NCI-H524 (cell line): ENCODE measurements around the gene ISOC1.

Source experiments
- DNase-seq, 2 experiments: peaks; one replicate each; lab custom pipeline; 2025; lab: John Stamatoyannopoulos, UW

Gene ISOC1

DNA sequence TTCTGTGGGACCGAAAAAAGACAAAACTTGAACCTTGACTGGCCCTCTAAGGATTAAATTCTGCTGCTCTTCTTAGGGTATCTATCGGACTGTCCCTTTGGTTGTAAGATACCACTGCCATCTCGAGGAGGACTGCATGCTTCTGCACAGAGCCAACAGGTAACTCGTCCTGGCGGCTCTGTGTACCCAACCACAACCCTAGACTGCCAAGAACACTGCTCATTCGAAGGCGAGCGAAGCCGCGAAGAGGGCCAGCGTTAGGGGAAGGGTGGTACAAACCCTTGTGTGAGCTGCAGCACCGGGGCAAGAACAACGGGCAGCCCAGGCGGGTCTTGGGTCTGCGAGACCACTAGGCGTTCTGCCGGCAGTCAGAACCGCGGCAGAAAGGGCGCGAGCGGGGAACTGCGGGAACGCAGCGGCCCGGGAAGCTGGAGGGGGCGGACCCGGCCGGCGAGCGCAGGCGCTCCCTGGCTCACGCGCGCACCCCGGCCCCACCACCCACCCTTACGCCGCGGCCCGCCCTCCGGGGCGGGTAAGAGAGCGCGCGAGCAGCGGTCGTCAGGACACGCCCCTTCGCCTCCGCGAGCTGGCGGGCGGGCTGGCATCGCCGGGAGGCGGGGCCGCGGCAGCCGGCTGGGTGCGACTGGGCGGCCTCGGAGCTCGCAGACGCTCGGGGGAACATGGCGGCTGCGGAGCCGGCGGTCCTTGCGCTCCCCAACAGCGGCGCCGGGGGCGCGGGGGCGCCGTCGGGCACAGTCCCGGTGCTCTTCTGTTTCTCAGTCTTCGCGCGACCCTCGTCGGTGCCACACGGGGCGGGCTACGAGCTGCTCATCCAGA, at the start of gene ISOC1:
Gene ISOC1, plus strand, starts transcription at position 663 of the 837 bp plus-strand sequence. Its CDS starts 18 bp downstream, at position 681.
- peak; percentile 56 to 87 for DNase-seq

DNA sequence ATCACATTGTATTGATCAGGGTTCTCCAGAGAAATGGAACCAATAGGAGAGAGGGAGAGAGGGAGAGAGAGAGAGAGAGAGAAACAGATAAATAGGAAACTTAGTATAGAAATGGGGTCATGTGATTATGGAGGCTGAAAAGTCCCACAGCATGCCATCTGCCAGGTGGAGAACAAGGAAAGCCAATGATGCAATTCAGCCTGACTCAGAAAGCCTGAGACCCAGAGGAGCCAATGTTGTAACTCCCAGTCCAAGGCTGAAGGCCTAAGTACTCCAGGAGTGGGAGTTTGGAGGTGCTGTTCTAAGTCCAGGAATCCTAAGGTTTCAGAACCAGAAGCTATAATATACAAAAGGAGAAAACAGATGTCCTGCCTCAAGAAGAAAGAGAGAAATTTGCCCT, 48.4 kb upstream of the ISOC1 start:
- no peak for DNase-seq

DNA sequence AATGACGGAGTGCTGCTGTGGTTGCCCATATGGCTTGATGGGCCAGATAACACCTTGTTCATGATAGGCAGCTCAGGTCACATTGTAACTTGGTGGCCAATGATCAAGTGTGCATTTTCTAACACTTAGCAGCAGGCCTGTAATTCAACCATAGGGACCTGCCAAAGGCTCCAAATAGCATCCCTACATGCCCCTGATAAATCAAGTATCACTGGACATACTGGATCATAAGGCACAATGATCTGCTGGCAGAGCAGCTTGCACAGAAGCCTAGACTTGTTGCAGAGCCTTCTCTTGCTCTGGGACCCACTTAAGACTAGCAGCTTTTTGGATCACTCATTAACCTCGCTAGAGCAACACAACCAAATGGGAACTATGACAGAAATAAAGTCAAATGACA, 46.0 kb upstream of the ISOC1 start:
- no peak for DNase-seq

DNA sequence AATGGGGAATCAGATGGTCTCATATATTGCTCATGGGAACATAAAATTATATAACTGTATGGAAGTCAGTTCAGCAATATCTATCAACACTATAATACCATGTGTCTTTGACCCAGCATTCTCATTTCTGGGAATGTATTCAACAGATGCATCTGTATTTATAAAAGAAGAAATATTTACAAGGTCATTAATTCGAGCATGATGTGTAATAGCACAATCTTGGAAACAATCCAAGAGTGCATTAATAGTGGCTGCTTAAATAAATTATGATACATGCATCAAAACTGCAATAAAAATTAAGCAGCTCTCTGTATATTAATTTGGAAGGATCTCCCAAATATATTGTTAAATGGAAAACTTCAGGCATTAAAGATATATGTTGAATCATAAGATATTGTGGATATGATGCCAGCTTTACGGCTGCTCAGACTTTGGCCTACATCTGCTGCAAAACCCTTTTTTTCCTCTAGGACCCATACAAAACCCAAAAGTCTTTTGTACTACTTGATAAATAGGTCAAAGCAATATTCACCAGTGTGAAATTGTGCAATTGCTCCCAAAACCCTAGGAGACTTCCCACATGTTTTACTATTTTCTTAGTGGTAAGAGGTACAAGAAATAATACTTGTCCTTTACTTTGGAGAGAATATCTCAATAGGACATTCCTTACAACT, 45.3 kb upstream of the ISOC1 start:
- no peak for DNase-seq

DNA sequence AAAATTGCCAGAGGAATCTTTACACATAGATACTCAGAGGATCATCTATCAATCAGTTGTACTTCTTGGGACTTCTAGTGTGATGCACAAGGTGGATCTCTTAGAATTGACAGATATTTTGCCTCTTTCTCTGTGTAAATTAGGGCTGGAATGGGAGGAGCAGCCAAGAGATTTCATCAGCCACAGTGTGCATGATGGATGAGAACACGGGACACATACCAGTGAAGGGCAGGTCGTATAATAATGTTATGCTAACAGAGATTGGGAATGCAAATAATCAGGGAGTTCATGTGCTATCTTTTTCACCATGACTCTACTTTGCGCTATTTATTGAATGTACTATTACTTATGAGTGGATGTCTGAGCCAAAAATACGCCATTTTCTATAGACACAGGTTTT, 43.3 kb upstream of the ISOC1 start:
- DNase-seq = no peak

DNA sequence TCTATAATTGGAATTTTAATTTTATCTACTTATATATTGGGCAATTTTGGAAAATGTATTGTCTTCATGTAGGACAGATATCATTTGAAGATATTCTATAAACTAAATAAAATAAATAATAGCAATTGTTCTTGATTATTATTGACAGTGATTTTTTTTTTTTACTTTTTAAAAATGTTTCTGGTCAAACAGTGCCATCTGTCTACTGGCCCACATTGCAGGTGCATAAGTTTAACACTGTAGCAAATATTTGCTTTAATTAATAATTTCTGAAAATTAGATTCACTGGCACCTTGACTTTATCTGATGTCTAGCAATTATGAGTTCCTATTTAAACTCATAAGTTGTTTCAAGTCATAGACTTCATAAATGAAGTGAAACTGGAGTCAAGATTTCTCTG, 41.1 kb upstream of the ISOC1 start:
- no peak for DNase-seq

DNA sequence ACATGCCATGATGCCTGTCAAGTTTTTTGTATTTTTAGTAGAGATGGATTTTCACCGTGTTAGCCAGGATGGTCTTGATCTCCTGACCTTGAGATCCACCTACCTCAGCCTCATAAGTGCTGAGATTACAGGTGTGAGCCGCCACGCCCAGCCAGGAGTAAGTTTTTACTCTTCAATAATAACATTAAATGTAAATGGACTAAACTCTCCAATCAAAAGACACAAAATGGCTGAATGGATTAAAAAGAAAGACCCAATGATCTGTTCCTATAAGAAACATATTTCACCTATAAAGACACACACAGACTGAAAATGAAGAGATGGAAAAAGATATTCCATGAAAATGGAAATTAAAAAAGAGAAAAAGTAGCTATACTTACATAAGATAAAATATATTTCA, 37.2 kb upstream of the ISOC1 start:
- DNase-seq = no peak

DNA sequence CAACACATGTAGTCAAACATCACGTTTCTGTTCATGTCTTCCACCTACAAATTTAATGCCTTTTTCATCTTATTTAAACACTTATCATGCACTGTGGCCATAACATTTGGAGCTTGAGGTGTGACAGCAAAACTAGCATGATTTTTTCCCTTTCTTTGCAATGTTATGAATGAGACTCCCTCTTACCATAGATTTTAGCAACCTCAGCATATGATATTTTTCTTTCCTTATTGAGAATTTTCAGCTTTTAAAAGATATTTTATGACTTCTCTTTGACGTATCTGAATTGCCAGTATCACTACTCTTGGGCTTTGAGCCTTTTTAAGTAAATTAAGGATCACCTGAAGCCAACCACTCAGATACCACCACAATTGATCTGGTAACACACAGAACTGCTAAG, 32.7 kb upstream of the ISOC1 start:
- no peak for DNase-seq

DNA sequence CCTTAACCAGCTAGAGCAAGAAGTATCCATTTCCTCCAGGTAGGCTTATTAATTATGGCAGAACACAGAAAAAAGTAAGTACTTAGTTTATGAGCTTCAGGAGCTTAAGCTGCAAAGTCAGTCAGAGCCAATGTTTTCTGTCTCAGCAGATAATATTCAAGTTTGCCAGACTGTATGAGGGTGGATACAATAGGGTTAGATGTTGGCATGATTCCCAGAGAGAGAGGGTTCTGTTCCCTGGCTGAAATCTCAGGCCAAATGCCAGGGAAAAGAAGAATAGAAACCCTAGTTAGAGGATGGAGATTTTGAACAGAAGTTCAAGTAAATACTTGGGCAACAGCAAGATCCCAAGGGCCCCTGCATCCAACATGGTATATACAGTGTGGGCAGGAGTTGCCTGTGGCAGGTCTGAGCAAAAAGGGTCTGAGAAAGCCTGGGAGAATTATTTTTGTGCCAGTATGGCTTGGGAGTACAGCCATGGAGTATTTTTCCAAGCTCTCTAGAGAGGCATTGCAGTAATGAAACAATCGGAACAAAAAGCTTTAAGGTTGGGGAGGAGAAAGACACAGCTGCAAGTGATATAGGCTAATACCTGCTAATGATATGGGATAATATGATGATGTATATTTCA, 31.0 kb upstream of the ISOC1 start:
- peak; percentile 33 to 70 for DNase-seq

DNA sequence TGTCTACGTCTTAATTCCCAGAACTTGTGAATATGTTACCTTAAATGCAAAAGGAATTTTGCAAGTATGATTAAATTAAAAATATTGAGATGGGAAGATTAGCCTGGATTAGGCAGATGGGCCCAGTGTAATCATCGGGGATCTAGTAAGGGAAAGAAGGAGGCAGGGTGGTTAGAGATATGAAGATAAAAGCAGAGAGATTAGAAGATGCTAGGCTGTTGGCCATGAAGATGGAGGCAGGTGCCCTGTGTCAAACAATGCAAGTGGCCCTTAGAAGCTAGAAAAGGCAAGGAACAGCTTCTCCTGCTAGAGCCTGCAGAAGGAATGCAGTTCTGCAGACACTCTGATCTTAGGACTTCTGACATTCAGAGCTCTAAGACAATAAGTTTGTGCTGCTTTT, 28.8 kb upstream of the ISOC1 start:
- DNase-seq = peak; percentile 17 to 78

DNA sequence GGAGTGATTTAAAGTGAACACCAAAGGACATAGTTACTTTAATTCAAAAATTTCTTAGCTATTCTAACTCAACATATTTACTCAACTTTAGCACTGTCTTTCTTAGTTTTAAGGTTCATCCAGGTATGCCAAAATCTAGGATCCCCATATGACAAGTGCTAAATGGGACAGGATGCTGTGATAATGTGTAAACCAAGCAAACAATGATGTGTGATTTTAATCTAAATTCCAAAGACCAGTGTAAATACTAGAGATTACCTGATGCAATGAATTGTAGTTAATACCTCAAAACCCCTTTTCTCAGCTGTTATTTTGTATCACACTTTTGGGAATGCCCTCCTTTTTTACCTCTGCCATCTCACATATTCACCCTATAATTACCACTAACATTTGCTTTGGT, 26.8 kb upstream of the ISOC1 start:
- DNase-seq = no peak

DNA sequence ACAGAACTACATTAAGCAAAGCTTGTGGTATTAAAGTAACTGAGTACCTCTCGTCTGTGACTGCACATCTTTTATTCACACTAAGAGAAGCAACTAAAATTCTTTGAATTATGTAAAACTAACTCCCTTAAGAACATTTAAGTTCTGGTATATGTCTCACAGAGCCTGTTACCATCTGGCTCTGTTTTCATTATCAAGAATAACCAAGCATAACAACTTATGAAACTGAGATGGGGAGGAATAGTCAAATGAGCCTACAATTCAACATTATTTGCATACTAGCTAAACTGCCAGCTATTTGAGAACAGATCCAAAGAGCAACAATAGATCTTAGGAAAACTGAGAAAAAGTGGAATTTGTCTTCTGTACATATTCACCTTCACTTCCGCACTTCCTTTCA, 25.3 kb upstream of the ISOC1 start:
- no peak for DNase-seq

DNA sequence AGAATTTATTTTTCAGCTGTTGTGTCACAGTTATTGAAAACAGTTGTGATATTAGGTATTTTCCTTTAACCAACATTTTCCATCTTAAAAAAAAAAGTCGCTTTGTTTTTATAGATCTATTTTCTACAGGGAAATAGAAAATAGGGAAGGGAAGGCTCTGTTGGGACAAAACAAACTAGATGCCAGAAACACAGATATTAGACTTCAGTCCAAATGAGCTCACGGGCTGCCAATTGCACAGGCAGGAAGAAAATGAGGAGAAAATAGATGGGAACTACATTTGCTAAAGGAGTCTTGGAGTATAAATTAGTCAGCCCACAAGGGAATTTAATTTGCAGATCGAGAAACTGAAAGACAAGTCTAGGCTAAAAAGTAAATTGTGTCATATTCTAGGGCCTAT, 21.4 kb upstream of the ISOC1 start:
- no peak for DNase-seq

DNA sequence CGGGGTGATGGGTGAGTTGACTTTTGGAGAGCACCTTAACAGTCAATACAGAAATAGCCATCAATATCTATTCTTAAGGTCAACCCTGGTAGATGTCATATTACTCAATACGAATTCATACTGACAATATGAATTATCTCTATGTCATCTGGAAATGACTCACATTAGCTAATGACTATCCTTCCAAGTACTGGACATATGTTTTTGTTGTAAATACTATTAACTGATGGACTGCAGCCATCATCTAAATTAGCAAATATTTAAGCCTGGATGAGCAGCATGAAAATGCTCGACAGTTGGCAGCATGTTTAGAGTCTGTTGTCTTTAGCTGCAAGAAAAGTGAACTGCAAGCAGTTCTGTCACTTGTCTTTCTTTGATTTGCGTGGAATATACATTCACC, 19.6 kb upstream of the ISOC1 start:
- DNase-seq = peak; percentile 40 to 72

DNA sequence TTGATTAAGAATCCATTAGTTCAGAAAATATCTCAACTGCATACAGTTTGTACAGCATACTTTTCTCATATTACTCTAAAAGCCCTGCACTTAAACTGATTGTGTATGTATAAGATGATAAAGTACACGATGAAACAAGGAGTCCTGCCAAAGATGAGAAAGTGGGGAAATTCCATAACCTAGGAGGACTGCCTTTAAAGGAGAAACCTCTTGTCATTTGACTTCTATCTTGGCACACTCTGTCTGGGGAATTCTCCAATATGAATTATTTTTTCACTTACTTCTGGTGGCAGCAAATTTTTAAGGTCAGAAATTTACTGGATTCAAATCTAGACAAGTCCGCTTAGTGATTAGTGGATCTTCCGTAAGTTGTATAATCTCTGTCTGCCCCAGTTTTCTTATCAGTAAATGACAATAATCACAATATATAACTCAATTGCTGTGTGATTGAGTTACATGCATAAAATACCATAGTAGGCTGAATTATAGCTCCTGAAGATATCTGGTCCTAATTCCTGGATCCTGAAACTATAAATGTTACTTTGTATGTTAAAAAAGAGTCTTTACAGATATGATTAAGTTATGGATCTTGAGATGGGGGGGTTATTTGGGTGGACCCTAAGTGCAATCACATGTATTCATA, 17.0 kb upstream of the ISOC1 start:
- no peak for DNase-seq

DNA sequence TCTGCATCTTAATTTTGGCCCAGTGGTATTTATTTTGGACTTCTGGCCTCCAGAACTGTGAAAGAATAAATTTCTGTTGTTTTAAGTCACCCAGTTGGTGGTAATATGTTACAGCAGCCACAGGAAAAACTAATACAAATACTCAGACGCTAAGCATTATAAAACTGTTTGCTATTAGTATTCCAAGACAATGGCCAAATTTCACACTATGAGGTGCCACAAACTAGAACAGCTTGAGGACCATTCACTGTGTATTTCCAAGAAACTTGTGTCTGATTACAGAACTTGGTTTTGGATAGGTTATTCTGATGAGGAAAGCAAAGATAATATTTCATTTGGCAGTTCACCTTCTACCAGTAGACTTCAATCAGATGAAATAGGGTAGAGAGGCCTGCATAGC, 16.3 kb upstream of the ISOC1 start:
- DNase-seq = no peak

DNA sequence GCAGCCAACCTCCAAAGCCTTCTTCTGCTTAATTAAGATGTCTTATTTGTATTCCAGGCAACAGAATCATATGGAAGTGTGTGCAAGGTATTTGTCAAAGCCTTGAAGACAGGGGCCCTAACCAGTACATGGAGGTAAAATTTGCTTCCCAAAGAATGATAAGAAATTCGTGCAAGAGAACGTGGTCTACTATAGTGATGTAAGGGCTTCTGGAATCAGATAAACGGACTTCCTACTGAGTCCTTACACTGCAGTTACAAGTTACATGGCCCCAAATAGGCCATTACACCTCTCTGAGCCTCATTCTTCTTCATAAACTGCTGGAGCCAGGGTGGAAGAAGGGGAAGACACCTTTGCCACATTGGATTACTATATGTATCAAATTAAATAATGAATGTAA, 15.9 kb upstream of the ISOC1 start:
- no peak for DNase-seq

DNA sequence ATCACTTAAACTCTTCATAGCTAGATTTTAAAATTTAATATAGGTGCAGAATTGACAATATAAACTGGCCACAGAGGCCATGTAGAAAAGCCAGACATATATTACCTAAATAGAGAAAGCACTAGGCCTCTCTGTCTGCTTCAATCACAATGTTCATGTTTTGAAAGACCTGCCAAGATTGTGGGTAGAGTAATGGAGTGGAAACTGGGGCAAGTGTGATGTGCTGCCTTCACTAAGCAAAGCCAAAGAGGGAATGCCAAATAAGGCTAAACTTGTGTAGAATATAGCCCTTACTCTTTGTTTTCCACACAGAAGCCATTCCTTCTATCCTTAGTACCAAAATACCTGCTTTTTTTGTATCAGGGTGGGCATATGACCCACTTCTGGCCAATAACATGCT, 15.1 kb upstream of the ISOC1 start:
- no peak for DNase-seq

DNA sequence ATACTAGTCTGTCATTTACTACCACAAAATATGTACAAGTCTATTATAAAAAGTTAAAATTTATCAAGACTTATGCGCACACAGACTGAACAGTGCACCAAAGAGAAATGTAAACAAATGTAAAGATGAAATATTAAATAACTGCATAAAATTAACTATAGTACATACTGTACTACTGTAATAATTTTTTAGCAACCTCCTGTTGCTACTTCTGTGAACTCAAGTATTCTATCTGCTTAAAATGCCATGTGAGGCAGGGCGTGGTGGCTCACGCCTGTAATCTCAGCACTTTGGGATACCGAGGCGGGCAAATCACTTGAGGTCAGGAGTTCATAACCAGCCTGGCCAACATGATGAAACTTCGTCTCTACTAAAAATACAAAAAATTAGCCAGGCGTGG, 13.8 kb upstream of the ISOC1 start:
- DNase-seq = no peak

DNA sequence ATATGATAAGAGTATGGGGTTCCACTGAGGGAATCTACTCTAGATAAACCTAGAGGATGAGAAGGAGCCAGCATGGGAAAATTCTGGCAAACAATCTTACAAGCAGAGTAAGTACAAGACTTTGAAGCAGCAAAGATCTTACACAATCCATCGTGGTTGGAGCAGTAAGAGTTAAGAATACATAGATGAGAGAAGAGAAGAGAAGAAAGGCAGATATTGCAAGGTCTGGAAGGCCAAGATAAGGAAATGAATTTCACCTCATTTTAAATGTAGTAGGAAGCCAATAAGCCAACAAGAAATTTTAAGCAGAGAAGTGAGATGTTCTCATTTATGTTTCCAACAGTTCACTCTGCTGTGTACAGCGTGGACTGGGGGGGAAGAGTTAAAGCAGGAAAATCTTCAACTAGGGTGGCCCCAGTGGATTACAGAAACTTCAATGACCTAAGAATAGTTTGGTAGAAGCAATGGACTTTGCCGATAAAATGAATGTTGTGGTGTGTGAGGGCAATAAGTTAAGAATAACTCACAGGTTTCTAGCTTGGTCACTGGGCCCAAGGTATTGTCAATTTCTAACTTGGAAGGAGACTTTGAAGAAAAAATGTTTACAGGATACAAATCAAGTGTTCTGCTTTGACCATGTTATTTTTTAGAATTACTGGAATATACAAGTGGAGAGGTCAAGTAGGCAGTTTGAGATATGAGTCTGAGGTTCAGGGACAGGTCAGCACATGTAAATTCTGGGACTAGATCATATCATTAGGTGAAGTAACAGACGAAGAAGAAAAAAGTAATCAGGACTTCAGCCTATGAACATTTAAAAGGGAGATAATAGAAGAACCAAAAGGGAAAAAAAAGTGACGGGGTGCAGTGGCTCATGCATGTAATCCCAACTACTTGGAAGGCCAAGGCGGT, 12.1 kb upstream of the ISOC1 start:
- no peak for DNase-seq
